BLaER1 (cell line): Measurements from ENCODE around the gene RAB3GAP2.

Experiments
- H3K27ac ChIP-seq: shearing (Covaris generic); formaldehyde crosslinking; 2 replicates; pipeline ENCODE4 v1.8.1; 2022
- H3K27me3 ChIP-seq: shearing (Covaris generic); formaldehyde crosslinking; 2 replicates; pipeline ENCODE4 v1.8.1; 2022
- H3K36me3 ChIP-seq: shearing (Covaris generic); formaldehyde crosslinking; 2 replicates; pipeline ENCODE4 v1.8.1; 2022
- H3K4me1 ChIP-seq: shearing (Covaris generic); formaldehyde crosslinking; 2 replicates; pipeline ENCODE4 v1.8.1; 2022
- H3K4me2 ChIP-seq: shearing (Covaris generic); formaldehyde crosslinking; 2 replicates; pipeline ENCODE4 v1.8.1; 2022
- H3K4me3 ChIP-seq: shearing (Covaris generic); formaldehyde crosslinking; 2 replicates; pipeline ENCODE4 v1.8.1; 2022
- H3K9ac ChIP-seq: shearing (Covaris generic); formaldehyde crosslinking; 2 replicates; pipeline ENCODE4 v1.8.1; 2022
- H3K9me3 ChIP-seq: shearing (Covaris generic); formaldehyde crosslinking; 2 replicates; pipeline ENCODE4 v1.8.1; 2022
- H4K20me1 ChIP-seq: shearing (Covaris generic); formaldehyde crosslinking; 2 replicates; pipeline ENCODE4 v1.8.1; 2022
- Cebpa-rat ChIP-seq: shearing (Covaris generic); IDR thresholded peaks from 2 replicates; pipeline ENCODE4 v1.8.1; 2022

Gene RAB3GAP2

DNA sequence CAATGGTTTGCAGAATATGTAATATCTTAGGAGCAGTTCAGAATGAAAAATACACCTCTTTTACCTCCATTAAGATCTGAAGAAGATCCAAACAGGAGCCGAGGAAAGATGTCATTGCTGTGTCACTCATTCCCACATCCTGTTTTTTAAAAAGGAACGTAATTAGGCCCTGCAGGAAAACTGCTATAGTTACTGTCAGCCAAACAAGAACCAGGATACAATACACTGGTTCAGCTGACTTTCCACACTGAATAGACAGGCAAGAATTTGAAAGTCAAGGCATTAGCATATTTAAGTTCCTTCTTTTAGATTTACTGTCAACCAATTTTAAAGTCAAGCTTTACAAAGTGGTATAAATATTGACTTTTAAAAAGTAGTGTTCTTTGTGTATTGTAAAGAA is 114.5 kb downstream of the RAB3GAP2 start:
- Histone ChIP-seq H3K9me3 (no peaks in the 10 kb centered on the region), H3K4me1 (no peaks in the 10 kb centered on the region), H3K36me3 (peaks cover 82% of the 10 kb centered on the region), H4K20me1 (no peaks in the 10 kb centered on the region), H3K27ac (no peak overlapping the region), H3K4me3 (no peak overlapping the region), H3K9ac (no peak overlapping the region), H3K4me2 (no peak overlapping the region), H3K27me3 (no peaks in the 10 kb centered on the region)
- TF ChIP-seq Cebpa-rat, result no peak

DNA sequence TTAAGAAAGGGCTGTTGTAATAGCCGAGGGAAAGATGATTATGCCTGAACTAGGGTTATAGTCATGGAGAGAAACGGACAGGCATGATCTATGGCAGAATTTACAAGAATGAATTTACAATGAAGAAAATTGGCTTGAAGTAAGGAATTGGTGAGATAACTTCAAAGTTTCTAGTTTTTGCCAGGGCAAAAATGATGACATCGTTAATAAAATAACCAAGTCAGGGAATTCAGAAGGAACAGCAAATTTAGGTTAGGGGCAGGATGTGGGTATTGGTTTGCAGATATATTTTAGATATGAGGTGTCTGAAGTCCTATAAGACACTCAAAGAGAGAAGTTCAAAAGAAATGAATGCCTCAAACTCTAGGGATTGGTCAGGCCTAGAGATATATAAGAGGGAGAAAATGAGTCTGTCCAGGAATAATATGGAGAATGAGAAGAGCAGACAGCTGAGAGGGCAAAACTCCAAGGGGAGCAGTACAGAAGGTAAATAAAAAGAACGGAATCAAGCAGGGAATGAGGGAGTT is 115.6 kb downstream of the RAB3GAP2 start:
- Histone ChIP-seq H3K36me3 (peaks cover 92% of the 10 kb centered on the region), H3K9ac (no peak overlapping the region), H3K4me2 (no peak overlapping the region), H3K9me3 (no peaks in the 10 kb centered on the region), H3K27me3 (no peaks in the 10 kb centered on the region), H3K27ac (no peak overlapping the region), H3K4me1 (no peaks in the 10 kb centered on the region), H3K4me3 (no peak overlapping the region), H4K20me1 (no peaks in the 10 kb centered on the region)
- no peak for TF ChIP-seq Cebpa-rat

DNA sequence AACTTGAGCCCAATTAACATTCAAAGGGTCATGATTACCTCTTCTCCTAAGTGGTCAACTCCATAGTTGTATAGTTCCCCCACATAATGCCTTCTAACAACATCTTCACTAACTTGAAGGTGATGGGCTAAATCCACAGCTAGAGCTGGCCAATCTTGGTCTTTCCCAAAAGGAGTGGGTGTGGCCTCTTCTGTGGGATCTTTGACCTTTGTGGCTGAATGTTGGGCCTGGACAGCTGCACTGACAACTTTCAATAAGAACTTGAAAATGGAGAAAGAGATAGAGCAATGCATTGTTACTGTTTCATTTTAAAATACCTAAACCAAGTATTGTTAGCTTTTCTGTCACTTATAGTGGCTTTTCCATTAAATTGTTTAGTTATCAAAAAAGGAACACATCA is 119.1 kb downstream of the RAB3GAP2 start:
- peaks cover 78% of the 10 kb centered on the region for H3K36me3 ChIP-seq
- TF ChIP-seq Cebpa-rat, result no peak
- H3K4me2 ChIP-seq, result no peak overlapping the region
- no peaks in the 10 kb centered on the region for H3K9me3 ChIP-seq
- no peak overlapping the region for H3K9ac ChIP-seq
- H3K27ac ChIP-seq, result no peak overlapping the region
- no peaks in the 10 kb centered on the region for H4K20me1 ChIP-seq
- H3K4me3 ChIP-seq, result no peak overlapping the region
- H3K4me1 ChIP-seq, result no peaks in the 10 kb centered on the region
- H3K27me3 ChIP-seq, result no peaks in the 10 kb centered on the region

DNA sequence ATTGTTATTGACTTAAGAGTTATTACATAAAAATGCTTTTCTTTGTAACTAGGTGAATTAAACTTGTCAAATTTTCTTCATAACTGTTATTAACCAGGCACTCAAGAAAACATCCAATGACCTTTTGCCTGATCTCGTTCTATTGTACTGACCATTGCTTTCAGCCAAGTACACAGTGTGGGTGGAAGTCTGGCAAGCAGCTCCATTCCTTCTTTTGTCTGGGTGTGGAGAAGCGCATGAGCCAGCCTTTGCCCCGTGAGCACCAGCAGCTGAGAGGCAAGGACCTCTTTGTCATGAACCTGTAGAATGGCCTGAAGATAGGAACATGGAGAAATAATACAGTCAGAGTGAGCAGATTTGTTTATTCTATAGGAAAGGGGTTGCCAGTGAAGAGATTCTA is 120.8 kb downstream of the RAB3GAP2 start:
- Histone ChIP-seq H3K4me3 (no peak overlapping the region), H3K27ac (no peak overlapping the region), H4K20me1 (no peaks in the 10 kb centered on the region), H3K4me1 (no peaks in the 10 kb centered on the region), H3K4me2 (no peak overlapping the region), H3K27me3 (no peaks in the 10 kb centered on the region), H3K9me3 (no peaks in the 10 kb centered on the region), H3K36me3 (peaks cover 78% of the 10 kb centered on the region), H3K9ac (no peak overlapping the region)
- TF ChIP-seq Cebpa-rat, result no peak

DNA sequence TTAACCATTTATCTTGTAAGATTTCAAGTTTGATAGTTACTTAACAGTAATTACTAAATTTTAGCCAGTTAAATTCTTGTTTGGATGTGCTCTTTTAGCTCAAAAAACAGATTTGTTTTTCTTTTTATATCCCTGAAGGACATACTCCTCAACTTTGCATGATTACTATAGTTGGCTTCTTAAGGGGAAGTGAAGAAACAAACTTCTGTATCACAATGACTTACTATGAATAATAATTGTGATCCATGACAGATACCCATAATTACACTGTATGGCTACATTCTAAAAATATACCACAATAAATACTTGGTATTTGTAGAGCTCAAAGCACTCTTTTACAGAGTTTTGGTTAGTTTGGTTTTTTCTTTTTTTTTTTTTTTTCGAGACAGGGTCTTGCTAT is 122.5 kb downstream of the RAB3GAP2 start:
- Histone ChIP-seq H3K4me2 (no peak overlapping the region), H3K9ac (no peak overlapping the region), H3K4me3 (no peak overlapping the region), H4K20me1 (no peaks in the 10 kb centered on the region), H3K4me1 (no peaks in the 10 kb centered on the region), H3K36me3 (peaks cover 78% of the 10 kb centered on the region), H3K27ac (no peak overlapping the region), H3K27me3 (no peaks in the 10 kb centered on the region), H3K9me3 (no peaks in the 10 kb centered on the region)
- TF ChIP-seq Cebpa-rat, result no peak

DNA sequence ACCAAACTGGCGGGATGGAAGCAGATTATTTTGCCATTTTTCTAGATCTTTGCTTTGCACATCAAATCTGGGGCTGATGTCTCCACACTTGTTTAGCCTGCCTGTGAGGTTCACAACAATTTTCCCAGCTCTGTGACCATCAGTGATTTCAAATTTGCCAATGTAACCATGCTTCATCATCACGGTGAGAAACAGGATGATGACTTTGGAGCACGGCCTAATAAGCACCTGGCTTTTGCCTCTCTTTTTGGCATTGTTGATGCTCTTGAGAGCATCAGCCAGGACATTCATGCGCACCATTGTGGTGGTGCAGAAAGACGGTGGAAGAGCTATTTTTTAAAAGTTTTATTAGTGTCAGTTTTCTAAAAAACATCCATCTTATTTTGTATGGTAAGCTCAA is 128.2 kb downstream of the RAB3GAP2 start:
- Histone ChIP-seq H3K9ac (no peak overlapping the region), H3K9me3 (no peaks in the 10 kb centered on the region), H3K4me3 (no peak overlapping the region), H3K4me1 (no peaks in the 10 kb centered on the region), H4K20me1 (no peaks in the 10 kb centered on the region), H3K36me3 (peaks cover 85% of the 10 kb centered on the region), H3K27ac (no peak overlapping the region), H3K27me3 (no peaks in the 10 kb centered on the region), H3K4me2 (no peak overlapping the region)
- TF ChIP-seq Cebpa-rat, result no peak

DNA sequence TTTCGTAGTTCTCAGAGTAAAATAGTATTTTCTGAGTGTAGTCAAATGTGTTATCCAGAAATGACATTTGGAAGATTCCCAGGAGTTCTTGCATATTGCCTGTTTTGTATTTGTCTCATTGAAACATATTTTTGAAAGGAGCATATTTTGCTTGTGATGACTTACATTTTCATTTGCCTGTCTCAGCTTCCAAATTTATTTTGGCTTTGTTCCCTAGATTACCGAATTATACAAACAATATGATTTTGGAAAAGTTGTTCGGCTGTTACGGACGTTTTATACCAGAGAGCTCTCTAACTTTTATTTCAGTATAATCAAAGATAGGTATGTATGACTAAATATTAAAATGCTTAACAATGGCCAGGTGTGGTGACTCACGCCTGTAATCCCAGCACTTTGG is 132.3 kb downstream of the RAB3GAP2 start:
- H3K4me3 ChIP-seq, result no peak overlapping the region
- no peak overlapping the region for H3K9ac ChIP-seq
- TF ChIP-seq Cebpa-rat, result no peak
- H3K27ac ChIP-seq, result no peak overlapping the region
- no peaks in the 10 kb centered on the region for H4K20me1 ChIP-seq
- no peaks in the 10 kb centered on the region for H3K9me3 ChIP-seq
- H3K4me1 ChIP-seq, result peaks cover 21% of the 10 kb centered on the region
- H3K27me3 ChIP-seq, result no peaks in the 10 kb centered on the region
- peaks cover 81% of the 10 kb centered on the region for H3K36me3 ChIP-seq
- no peak overlapping the region for H3K4me2 ChIP-seq

DNA sequence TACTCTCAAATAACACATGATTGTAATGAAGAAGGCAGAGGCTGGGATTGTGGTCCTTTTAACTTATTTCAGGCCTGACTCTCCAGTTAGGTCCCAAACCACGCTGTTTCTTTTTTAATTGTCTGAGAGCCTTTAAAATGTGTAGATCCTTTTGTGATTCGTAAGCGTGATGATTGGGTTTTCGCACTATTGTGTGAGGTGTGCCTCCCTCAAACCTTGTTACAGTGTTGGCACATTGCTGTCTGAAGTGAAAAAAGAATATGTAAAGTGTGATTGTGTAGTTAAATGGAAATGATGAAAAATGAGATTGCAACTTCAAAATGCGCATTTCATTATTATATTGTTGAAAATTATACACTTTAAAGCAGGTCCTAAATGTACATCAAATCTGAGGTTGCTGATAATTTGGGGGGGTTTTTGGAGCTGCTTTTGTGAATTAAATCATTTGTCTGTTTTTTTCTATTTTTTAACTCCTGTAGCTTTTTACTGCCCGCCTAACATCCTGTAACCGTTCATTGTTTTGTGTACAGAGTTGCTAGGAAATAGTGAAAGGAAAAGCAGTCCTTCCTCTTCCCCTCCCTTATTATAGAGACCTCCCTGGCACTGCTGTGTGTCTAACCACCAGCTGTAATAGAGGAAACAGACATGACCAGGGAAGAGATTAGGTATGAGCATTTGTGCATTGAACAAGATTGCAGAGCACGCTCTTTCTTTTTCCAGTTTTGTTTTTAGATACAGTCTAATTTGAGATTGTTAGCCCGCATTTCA is 135.1 kb downstream of the RAB3GAP2 start:
- peaks cover 85% of the 10 kb centered on the region for H3K36me3 ChIP-seq

DNA sequence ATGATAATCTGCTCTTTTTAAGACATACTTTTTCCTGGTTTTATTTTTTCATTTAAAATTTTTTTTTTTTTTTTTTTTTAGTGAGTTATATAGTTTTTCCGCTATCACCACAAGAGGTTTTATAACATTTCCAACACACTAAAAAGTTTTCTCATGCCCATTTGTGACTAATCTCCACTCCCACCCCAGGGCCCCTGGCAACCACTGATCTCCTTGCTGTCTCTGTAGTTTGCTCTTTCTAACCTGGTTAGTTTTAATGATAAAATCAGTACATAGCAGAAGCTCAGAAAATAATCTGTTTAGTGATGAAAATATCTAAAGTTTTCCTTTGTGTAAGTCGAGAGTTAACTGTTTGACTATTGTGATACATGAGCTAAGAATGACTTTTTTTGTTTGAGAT is 136.5 kb downstream of the RAB3GAP2 start:
- peaks cover 85% of the 10 kb centered on the region for H3K36me3 ChIP-seq
- H3K4me1 ChIP-seq, result peaks cover 21% of the 10 kb centered on the region
- TF ChIP-seq Cebpa-rat, result no peak
- H3K9ac ChIP-seq, result no peak overlapping the region
- H3K9me3 ChIP-seq, result no peaks in the 10 kb centered on the region
- H4K20me1 ChIP-seq, result no peaks in the 10 kb centered on the region
- no peak overlapping the region for H3K27ac ChIP-seq
- H3K4me3 ChIP-seq, result no peak overlapping the region
- no peaks in the 10 kb centered on the region for H3K27me3 ChIP-seq
- H3K4me2 ChIP-seq, result no peak overlapping the region

More for the DNA sequence above, 135.1 kb downstream of the RAB3GAP2 start:
- Histone ChIP-seq H3K4me2 (peak overlapping the region; percentile 47), H3K9ac (no peak overlapping the region; the same call in 1 of the 2 replicates), H3K27ac (peak overlapping the region; percentile 7; the same call in 1 of the 2 replicates), H4K20me1 (no peaks in the 10 kb centered on the region), H3K27me3 (no peaks in the 10 kb centered on the region), H3K4me3 (no peak overlapping the region), H3K4me1 (peaks cover 21% of the 10 kb centered on the region), H3K9me3 (no peaks in the 10 kb centered on the region)
- no peak for TF ChIP-seq Cebpa-rat

DNA sequence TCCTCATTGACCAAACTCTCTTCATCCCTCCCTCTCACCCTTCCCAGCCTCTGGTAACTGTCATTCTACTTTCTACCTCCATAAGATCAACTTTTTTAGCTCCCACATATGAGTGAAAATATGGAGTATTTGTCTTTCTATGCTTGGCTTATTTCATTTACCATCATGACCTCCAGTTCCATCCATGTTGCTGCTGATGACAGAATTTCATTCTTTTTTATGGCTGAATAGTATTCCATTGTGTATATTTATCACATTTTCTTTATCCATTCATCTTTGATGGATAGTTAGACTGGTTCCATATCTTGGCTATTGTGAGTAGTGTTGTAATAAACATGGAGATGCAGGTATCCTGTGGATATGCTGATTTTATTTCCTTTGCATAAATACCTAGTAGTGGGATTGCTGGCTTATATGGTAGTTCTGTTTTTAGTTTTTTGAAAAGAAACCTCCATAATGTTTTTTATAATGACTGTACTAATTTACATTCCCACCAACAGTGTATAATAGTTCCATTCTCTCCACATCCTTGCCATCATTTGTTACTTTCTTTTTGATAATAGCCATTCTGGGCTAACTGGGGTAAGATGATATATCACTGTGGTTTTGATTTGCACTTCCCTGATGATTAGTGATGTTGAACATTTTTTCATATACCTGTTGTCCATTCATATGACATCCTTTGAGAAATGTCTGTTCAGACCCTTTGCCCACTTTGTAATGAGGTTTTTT is 142.6 kb downstream of the RAB3GAP2 start:
- Histone ChIP-seq H3K4me3 (no peak overlapping the region), H3K27me3 (no peaks in the 10 kb centered on the region), H3K27ac (no peak overlapping the region), H3K36me3 (peaks cover 85% of the 10 kb centered on the region), H3K4me1 (no peaks in the 10 kb centered on the region), H3K9ac (no peak overlapping the region), H3K9me3 (peaks cover 4% of the 10 kb centered on the region; the same call in 1 of the 2 replicates), H3K4me2 (no peak overlapping the region), H4K20me1 (no peaks in the 10 kb centered on the region)
- no peak for TF ChIP-seq Cebpa-rat
